NOMO-1 (cell line): ENCODE data around the gene COL10A1.
"Not testable (repeated sequence)": the region's sequence is repeated elsewhere in the genome, so short reads cannot be mapped to it uniquely, and the experiment has no call there.

ENCODE experiments used
- DNase-seq, 2 experiments: peaks; one replicate each; lab custom pipeline; 2025; ENCODE audit not compliant: unreplicated experiment in 2 of 2; lab: John Stamatoyannopoulos, UW

The COL10A1 gene

GRCh38 chr6:116127771-116128493 is 2.0 kb upstream of the COL10A1 start:
- no peak for DNase-seq

GRCh38 chr6:116120430-116120829 is 5.5 kb downstream of the COL10A1 start:
- DNase-seq, result no peak

- DNase-seq, result no peak
Observed at GRCh38 chr6:116118608-116119007, 7.3 kb downstream of the COL10A1 start.

GRCh38 chr6:116115781-116116180 is 10.2 kb downstream of the COL10A1 start:
- DNase-seq, result no peak

GRCh38 chr6:116113386-116113785 is 12.5 kb downstream of the COL10A1 start:
- no peak for DNase-seq

GRCh38 chr6:116111552-116112528 is 14.1 kb downstream of the COL10A1 start:
- no peak for DNase-seq

GRCh38 chr6:116108836-116109235 is 17.1 kb downstream of the COL10A1 start:
- DNase-seq, result no peak

GRCh38 chr6:116106146-116106545 is 19.8 kb downstream of the COL10A1 start:
- no peak for DNase-seq

- DNase-seq, result no peak
Observed at GRCh38 chr6:116105247-116105646, 20.7 kb downstream of the COL10A1 start.

- no peak for DNase-seq
Observed at GRCh38 chr6:116104636-116105035, 21.3 kb downstream of the COL10A1 start.

- DNase-seq, result no peak
Observed at GRCh38 chr6:116102873-116103272, 23.1 kb downstream of the COL10A1 start.

- no peak for DNase-seq
Observed at GRCh38 chr6:116101790-116102189, 24.1 kb downstream of the COL10A1 start.

- DNase-seq, result no peak
Observed at GRCh38 chr6:116101302-116101718, 24.6 kb downstream of the COL10A1 start.

GRCh38 chr6:116100419-116101301 is 25.3 kb downstream of the COL10A1 start, which contains the start of gene NT5DC1:
Gene NT5DC1, plus strand, starts transcription at chr6:116100853. Its CDS starts 78 bp downstream, at chr6:116100931.
- DNase-seq, result peak; percentile 77 to 91

- DNase-seq, result no peak
Observed at GRCh38 chr6:116099036-116099435, 26.9 kb downstream of the COL10A1 start.

GRCh38 chr6:116096979-116097816 is 28.7 kb downstream of the COL10A1 start:
- DNase-seq, result peak in 1 of 2 experiments; percentile 42

- not testable (repeated sequence) for DNase-seq
Observed at GRCh38 chr6:116096048-116096759, 29.7 kb downstream of the COL10A1 start.

GRCh38 chr6:116094041-116094440 is 31.9 kb downstream of the COL10A1 start:
- no peak for DNase-seq

- no peak for DNase-seq
Observed at GRCh38 chr6:116090251-116090650, 35.7 kb downstream of the COL10A1 start.
